Measurements from ENCODE around the gene CBR1.

Gene CBR1

GRCh38 chr21:36048357-36048756 lies 21.5 kb upstream of the CBR1 start:
- TF ChIP-seq, protein P1, sequence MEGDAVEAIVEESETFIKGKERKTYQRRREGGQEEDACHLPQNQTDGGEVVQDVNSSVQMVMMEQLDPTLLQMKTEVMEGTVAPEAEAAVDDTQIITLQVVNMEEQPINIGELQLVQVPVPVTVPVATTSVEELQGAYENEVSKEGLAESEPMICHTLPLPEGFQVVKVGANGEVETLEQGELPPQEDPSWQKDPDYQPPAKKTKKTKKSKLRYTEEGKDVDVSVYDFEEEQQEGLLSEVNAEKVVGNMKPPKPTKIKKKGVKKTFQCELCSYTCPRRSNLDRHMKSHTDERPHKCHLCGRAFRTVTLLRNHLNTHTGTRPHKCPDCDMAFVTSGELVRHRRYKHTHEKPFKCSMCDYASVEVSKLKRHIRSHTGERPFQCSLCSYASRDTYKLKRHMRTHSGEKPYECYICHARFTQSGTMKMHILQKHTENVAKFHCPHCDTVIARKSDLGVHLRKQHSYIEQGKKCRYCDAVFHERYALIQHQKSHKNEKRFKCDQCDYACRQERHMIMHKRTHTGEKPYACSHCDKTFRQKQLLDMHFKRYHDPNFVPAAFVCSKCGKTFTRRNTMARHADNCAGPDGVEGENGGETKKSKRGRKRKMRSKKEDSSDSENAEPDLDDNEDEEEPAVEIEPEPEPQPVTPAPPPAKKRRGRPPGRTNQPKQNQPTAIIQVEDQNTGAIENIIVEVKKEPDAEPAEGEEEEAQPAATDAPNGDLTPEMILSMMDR (IDR thresholded peaks at IDR 0.05; ENCODE audit: low read depth, low read length, missing control alignments), result no peak
- no peak for DNase-seq (ENCODE audit: low read depth)
- H3K4me3 ChIP-seq (ENCODE audit: low read depth, low read length), result no peak overlapping the region

DNA sequence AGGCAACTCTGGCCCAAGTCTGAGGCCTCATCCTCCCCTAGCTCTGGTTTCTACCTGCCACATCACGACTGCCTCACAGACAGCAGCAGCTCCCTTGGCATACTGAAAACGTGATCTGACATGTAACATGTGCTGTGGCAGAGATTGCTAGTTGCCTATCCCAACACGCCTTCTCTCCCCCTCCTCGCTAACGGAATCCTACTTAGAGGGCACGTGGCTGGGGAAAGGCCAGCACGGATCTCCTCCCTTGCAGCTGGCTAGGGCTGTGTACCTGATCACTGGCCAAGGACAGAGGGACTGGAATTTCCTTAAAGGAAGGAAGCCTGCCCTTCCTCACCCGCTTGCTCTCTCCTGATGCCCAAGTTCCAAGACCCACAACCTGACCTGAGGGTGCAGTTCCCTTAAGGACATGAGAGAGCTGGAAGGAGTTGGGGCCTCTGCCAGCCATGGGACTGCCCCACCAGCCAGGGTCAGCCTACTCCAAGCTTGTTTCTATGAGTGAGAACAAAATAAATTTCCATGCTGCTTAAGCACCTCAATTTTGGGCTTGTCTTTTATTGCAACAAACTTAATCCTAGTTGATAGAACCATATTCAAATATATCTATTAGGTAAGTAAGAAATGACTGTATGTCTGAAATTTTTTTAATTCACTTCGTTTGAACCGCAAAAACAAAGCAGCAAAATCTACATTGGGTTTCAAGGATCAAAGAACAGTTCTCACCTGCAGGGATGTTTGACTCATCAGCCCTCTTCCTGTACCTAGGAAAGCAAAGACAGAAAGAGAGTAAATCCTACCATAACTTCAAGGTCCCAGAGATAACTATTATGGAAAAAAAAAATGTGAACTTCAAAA lies 16.7 kb upstream of the CBR1 start:
- no peak overlapping the region for H3K4me3 ChIP-seq (ENCODE audit: low read depth, low read length)
- DNase-seq (ENCODE audit: low read depth), result no peak
- TF ChIP-seq, protein P1 (IDR thresholded peaks at IDR 0.05; ENCODE audit: low read depth, low read length, missing control alignments), result no peak

- no peak for DNase-seq (ENCODE audit: low read depth)
- TF ChIP-seq, protein P1 (IDR thresholded peaks at IDR 0.05; ENCODE audit: low read depth, low read length, missing control alignments), result no peak
- H3K4me3 ChIP-seq (ENCODE audit: low read depth, low read length), result no peak overlapping the region
These were observed 16.1 kb upstream of the CBR1 start for GRCh38 chr21:36053715-36054062.

DNA sequence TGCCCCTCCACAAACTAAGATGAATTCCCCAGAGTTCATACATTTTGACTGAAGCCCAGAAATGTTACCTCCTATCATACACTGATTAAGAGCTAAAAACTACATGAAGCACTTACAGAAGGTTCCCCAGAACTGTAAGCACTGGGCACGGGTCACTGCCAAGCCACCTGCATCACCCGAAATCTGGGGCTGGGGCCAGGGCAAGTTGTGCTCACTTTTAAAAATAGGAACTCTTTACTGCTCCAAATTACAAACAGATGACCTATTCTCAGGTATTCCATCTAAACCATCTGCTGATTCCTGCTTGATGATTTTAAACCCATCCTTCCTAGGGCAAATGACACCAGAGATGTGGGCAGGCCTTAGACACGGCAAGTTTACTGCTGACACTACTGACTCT lies 14.3 kb upstream of the CBR1 start:
- TF ChIP-seq, protein P1 (IDR thresholded peaks at IDR 0.05; ENCODE audit: low read depth, low read length, missing control alignments), result no peak
- no peak for DNase-seq (ENCODE audit: low read depth)
- no peak overlapping the region for H3K4me3 ChIP-seq (ENCODE audit: low read depth, low read length)

- H3K4me3 ChIP-seq (ENCODE audit: low read depth, low read length), result peak overlapping the region; percentile 90
- no peak for DNase-seq (ENCODE audit: low read depth)
- TF ChIP-seq, protein P1 (IDR thresholded peaks at IDR 0.05; ENCODE audit: low read depth, low read length, missing control alignments), result no peak
These were observed 10.0 kb upstream of the CBR1 start for GRCh38 chr21:36059823-36060158.

- TF ChIP-seq, protein P1 (IDR thresholded peaks at IDR 0.05; ENCODE audit: low read depth, low read length, missing control alignments), result no peak
- H3K4me3 ChIP-seq (ENCODE audit: low read depth, low read length), result peak within 1 kb of the TSS; percentile 90
- DNase-seq (ENCODE audit: low read depth), result peak; percentile 81
These were observed 9.5 kb upstream of the CBR1 start, which contains the start of gene SETD4 for GRCh38 chr21:36060159-36060921. SETD4 (minus strand) TSS chr21:36060526; CDS start chr21:36058888, 1,638 bp downstream.

All from GM12864 (cell line).